CD4-positive, alpha-beta T cell treated with Interleukin-2 at 100 ng/mL for 4 hours (primary cell): Measurements from ENCODE around the gene NTM.

ENCODE experiments used
- DNase-seq: peaks from one replicate; pipeline ENCODE4 v3.0.0-alpha.2; 2020; ENCODE audit warnings: low spot score

NTM gene

GRCh38 chr11:131373095-131373725 is 2.8 kb downstream of the NTM start:
- DNase-seq: no peak

GRCh38 chr11:131373756-131374155 is 3.3 kb downstream of the NTM start:
- DNase-seq: no peak

- DNase-seq: no peak
Measured at GRCh38 chr11:131375421-131375820, 5.0 kb downstream of the NTM start.

GRCh38 chr11:131375915-131376314 is 5.5 kb downstream of the NTM start:
- DNase-seq: no peak

GRCh38 chr11:131378931-131379330 is 8.5 kb downstream of the NTM start:
- DNase-seq: no peak

- no peak for DNase-seq
Measured at GRCh38 chr11:131385763-131386390, 15.5 kb downstream of the NTM start.

- no peak for DNase-seq
Measured at GRCh38 chr11:131386408-131386807, 16.0 kb downstream of the NTM start.

GRCh38 chr11:131388030-131388429 is 17.6 kb downstream of the NTM start:
- DNase-seq: no peak

GRCh38 chr11:131389582-131389981 is 19.2 kb downstream of the NTM start:
- no peak for DNase-seq

GRCh38 chr11:131391176-131391575 is 20.8 kb downstream of the NTM start:
- no peak for DNase-seq

- DNase-seq: no peak
Measured at GRCh38 chr11:131392528-131393255, 22.3 kb downstream of the NTM start.

- DNase-seq: no peak
Measured at GRCh38 chr11:131393691-131394090, 23.3 kb downstream of the NTM start.

- DNase-seq: no peak
Measured at GRCh38 chr11:131397675-131398074, 27.3 kb downstream of the NTM start.

GRCh38 chr11:131402040-131402439 is 31.6 kb downstream of the NTM start:
- no peak for DNase-seq

- DNase-seq: no peak
Measured at GRCh38 chr11:131404010-131404409, 33.6 kb downstream of the NTM start.

- no peak for DNase-seq
Measured at GRCh38 chr11:131408025-131408640, 37.7 kb downstream of the NTM start.

GRCh38 chr11:131409345-131409744 is 38.9 kb downstream of the NTM start:
- no peak for DNase-seq

- DNase-seq: no peak
Measured at GRCh38 chr11:131411636-131412035, 41.2 kb downstream of the NTM start.

- no peak for DNase-seq
Measured at GRCh38 chr11:131412061-131412460, 41.6 kb downstream of the NTM start.

- no peak for DNase-seq
Measured at GRCh38 chr11:131413217-131413616, 42.8 kb downstream of the NTM start.

- DNase-seq: no peak
Measured at GRCh38 chr11:131418189-131418588, 47.8 kb downstream of the NTM start.

GRCh38 chr11:131421066-131421855 is 50.8 kb downstream of the NTM start:
- no peak for DNase-seq
